Measurements from ENCODE around the gene IZUMO4. TPM values are rescaled to one million over a fixed set of nuclear protein-coding genes. Genes with fewer than 3 reads are reported as not detected.

The IZUMO4 gene
- total RNA-seq, 6 experiments from 2014 or later, result 0.68 to 1.9 (median 1.5) TPM

DNA sequence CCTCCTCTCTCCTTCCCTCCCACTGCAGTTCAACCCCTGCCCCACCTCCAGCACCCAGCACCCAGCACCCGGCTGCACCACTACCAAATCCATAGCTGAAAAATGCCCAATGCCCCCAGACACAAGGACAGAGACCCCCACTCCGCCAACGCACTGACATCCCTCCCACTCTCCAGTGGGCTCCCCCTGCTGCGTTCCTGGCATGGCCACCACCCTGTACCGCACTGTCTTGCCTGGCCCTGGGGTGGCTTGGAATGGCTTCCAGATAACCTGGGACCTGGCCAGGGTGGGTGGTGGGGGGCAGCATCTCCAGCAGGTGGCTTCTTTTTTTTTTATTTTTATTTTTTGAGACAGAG lies 39.9 kb upstream of the IZUMO4 start:
- TF ChIP-seq, protein P1, sequence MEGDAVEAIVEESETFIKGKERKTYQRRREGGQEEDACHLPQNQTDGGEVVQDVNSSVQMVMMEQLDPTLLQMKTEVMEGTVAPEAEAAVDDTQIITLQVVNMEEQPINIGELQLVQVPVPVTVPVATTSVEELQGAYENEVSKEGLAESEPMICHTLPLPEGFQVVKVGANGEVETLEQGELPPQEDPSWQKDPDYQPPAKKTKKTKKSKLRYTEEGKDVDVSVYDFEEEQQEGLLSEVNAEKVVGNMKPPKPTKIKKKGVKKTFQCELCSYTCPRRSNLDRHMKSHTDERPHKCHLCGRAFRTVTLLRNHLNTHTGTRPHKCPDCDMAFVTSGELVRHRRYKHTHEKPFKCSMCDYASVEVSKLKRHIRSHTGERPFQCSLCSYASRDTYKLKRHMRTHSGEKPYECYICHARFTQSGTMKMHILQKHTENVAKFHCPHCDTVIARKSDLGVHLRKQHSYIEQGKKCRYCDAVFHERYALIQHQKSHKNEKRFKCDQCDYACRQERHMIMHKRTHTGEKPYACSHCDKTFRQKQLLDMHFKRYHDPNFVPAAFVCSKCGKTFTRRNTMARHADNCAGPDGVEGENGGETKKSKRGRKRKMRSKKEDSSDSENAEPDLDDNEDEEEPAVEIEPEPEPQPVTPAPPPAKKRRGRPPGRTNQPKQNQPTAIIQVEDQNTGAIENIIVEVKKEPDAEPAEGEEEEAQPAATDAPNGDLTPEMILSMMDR (IDR thresholded peaks at IDR 0.05), result no peak
- no peaks in the 10 kb centered on the region for H3K36me3 Mint-ChIP-seq (ENCODE audit: low read depth)
- H3K4me1 Mint-ChIP-seq (ENCODE audit: low read depth), result peaks cover 28% of the 10 kb centered on the region
- no peaks in the 10 kb centered on the region for H3K9me3 Mint-ChIP-seq
- no peak for DNase-seq
- peak overlapping the region; percentile 54 for H3K27ac Mint-ChIP-seq
- no peak overlapping the region for H3K4me3 Mint-ChIP-seq
- peaks cover 1% of the 10 kb centered on the region for H3K27me3 Mint-ChIP-seq (ENCODE audit: insufficient read depth)

DNA sequence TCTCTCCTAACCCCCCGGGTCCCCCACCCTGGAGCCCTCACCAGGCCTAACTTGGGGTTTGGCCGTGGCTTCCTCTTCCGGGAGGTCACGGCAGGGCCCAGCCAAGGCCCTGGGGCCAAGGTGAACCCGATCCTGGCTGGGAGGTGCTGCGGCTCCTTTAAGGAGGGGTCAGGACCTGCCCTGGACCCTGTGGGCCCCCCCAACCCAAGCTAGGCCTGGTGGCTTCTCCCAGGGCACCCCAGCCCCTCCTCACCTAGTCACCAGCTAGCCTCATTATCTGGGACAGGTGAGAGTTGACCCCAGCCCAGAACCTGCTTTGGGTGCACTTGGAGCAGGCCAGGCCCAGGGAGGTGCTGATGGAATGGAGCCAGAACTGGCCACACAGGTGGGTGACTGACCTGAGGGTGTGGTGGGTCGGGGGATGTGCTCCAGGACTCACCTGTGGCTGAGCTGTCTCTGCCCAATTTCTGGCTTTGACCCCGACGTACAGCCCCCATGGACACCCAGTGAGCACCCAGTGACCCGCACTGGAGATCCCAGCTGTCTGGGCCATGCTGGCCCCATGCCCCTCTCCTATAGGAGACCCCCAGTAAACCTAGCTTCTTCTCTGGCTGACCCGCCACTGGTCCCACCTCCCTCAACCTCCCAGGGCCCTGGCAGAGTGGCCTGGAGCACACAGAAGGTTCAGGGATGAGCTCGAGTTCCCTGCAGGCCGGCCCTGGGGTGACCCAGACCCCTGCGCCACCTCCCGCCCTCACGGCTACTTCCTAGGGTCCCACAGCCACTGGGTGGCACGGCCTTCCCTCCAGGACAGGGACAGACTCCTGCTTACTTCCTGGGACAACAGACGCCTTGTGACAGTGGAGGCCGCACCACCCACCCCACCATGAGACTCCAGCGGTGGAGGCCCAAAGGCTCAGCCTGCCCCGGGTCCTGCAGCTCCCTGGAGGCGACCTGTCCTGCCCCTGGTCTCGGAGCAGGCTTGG lies 38.9 kb upstream of the IZUMO4 start:
- peaks cover 38% of the 10 kb centered on the region for H3K4me1 Mint-ChIP-seq (ENCODE audit: low read depth)
- no peaks in the 10 kb centered on the region for H3K9me3 Mint-ChIP-seq
- TF ChIP-seq, protein P1 (IDR thresholded peaks at IDR 0.05), result no peak
- H3K4me3 Mint-ChIP-seq, result no peak overlapping the region
- peaks cover 1% of the 10 kb centered on the region for H3K27me3 Mint-ChIP-seq (ENCODE audit: insufficient read depth)
- H3K36me3 Mint-ChIP-seq (ENCODE audit: low read depth), result no peaks in the 10 kb centered on the region
- H3K27ac Mint-ChIP-seq, result peak overlapping the region; percentile 99; the same call in 1 of the 2 replicates
- DNase-seq, result no peak

DNA sequence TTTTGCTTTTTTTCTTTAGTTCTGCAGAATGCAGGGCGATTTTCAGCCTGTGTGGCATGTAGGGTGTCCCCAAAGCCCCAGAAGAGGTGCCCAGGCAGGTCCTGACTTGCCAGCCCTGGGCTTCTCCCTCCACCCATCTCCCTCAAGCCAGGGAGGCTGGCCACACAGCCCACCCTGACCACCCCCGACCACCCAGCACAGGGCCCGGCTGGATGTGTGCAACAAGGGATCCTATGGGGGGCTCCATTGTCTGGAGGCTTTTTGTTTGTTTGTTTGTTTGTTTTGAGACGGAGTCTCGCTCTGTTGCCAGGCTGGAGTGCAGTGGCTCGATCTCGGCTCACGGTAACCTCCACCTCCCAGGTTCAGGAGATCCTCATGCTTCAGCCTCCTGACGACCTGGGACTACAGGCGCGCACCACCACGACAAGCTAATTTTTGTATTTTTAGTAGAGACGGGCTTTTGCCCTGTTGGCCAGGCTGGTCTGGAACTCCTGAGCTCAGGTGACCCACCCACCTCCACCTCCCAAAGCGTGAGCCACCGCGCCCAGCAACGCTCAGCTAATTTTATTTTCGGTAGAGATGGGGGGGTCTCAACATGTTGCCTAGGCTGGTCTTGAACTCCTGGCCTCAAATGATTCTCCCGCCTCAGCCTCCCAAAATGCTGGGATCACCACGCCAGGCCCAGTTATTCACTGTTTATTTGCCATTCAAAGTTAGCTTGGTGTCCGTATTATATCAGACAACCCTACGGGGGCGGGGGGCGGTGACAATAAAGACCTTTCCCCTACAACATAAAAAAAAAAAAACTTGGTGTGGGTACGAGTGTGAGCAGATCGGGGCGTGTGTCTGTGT lies 37.9 kb upstream of the IZUMO4 start:
- H3K4me3 Mint-ChIP-seq, result peak overlapping the region; percentile 30; the same call in 1 of the 2 replicates
- peaks cover 1% of the 10 kb centered on the region for H3K27me3 Mint-ChIP-seq (ENCODE audit: insufficient read depth)
- TF ChIP-seq, protein P1 (IDR thresholded peaks at IDR 0.05), result no peak
- H3K27ac Mint-ChIP-seq, result peak overlapping the region; percentile 99
- no peaks in the 10 kb centered on the region for H3K36me3 Mint-ChIP-seq (ENCODE audit: low read depth)
- no peak for DNase-seq
- peaks cover 38% of the 10 kb centered on the region for H3K4me1 Mint-ChIP-seq (ENCODE audit: low read depth)
- no peaks in the 10 kb centered on the region for H3K9me3 Mint-ChIP-seq

DNA sequence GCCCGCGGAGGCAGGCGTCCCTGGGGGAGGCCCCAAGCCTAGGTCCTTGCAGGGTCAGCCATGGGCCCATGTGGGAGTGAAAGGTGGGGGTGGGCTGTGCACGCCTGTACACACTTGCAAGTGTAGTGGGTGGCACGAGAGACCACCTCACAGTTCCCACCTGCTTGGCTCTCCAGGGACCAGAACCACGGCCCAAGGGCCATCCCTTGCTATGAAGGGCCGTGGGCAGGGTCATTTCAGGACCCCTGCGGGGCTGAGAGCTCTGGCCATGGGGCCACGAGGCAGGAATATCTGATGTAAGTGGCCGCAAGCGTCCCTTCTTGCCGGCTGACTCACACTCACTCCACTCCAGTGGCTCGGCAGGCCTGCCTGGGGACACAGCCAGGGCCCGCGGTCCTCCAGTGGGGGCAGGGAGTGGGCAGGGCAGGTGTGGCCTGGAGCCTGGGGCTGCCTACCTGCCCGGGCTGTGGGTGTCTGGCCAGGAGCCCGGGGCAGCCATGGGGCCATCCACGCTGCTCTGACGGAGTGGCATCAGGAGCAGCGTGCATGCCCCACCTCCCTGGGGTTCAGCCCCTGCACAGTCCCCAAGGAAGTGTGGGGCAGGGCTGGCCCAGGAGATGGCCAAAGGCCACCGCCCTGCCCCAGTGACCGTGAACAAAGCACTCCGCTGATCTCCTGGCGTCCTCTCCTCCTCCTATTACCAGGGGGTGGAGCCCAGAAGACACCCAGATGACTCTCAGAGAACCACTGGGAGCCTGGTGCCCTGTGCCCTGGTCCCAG lies 37.1 kb upstream of the IZUMO4 start:
- no peaks in the 10 kb centered on the region for H3K36me3 Mint-ChIP-seq (ENCODE audit: low read depth)

More for the DNA sequence above, 37.1 kb upstream of the IZUMO4 start:
- Mint-ChIP-seq H3K27me3 (ENCODE audit: insufficient read depth) (peaks cover 1% of the 10 kb centered on the region), H3K4me1 (ENCODE audit: low read depth) (peaks cover 40% of the 10 kb centered on the region), H3K9me3 (no peaks in the 10 kb centered on the region), H3K27ac (peak overlapping the region; percentile 99), H3K4me3 (peak overlapping the region; percentile 88)
- TF ChIP-seq, protein P1 (IDR thresholded peaks at IDR 0.05), result no peak
- DNase-seq, result peak; percentile 57
